Gastrocnemius medialis (tissue), 4 donors: Measurements from ENCODE around the gene ELMO1. TPM values are rescaled to one million over a fixed set of nuclear protein-coding genes. Genes with fewer than 3 reads are reported as not detected.

Source experiments
- ATAC-seq, 2 donors: fragments of 150-250 bp; one replicate each; pipeline ENCODE4 v1.9.1; 2016
- DNase-seq, 2 donors: peaks; one replicate each; pipeline ENCODE4 v3.0.0-alpha.2; 2019
- H3K27ac ChIP-seq, 4 donors: fragments of 200-600 bp; sonication (generic); 1 replicate in 1 of 4; 2 replicates in 3 of 4; pipeline ENCODE4 v1.5.1; 2016 to 2018; ENCODE audit warnings: mild to moderate bottlenecking in 2 of 4, moderate library complexity in 1 of 4
- H3K27me3 ChIP-seq, 3 donors: fragments of 200-600 bp; sonication (generic) in 2 of 3; 1 replicate in 1 of 3; 2 replicates in 2 of 3; pipeline versions ENCODE4 v1.5.1 to v1.6.0; 2016 to 2019; ENCODE audit warnings: mild to moderate bottlenecking in 1 of 3, moderate library complexity in 1 of 3
- H3K36me3 ChIP-seq, 2 donors: fragments of 200-600 bp; sonication (generic) in 1 of 2; one replicate each; pipeline ENCODE4 v1.5.1; 2017 to 2018
- H3K4me1 ChIP-seq, 2 donors: fragments of 200-600 bp; sonication (generic) in 1 of 2; one replicate each; pipeline ENCODE4 v1.5.1; 2016 to 2017; ENCODE audit warnings: mild to moderate bottlenecking in 2 of 2
- H3K4me3 ChIP-seq, 4 donors: fragments of 200-600 bp; sonication (generic) in 3 of 4; 1 replicate in 1 of 4; 2 replicates in 3 of 4; pipeline ENCODE4 v1.5.1; 2016 to 2019; ENCODE audit warnings: mild to moderate bottlenecking in 2 of 4
- H3K9me3 ChIP-seq, 3 donors: fragments of 200-600 bp; sonication (generic) in 2 of 3; 1 replicate in 1 of 3; 2 replicates in 2 of 3; pipeline ENCODE4 v1.5.1; 2016 to 2019
- POLR2A ChIP-seq, 2 donors: fragments of 450-650 bp; IDR thresholded peaks; one replicate each; pipeline ENCODE4 v1.6.1; 2017; ENCODE audit warnings: antibody characterized with exemption in 2 of 2, mild to moderate bottlenecking in 2 of 2, moderate library complexity in 2 of 2
- in situ Hi-C, 4 donors: fragments of 200-750 bp; cut with MboI; loops; one replicate each; pipeline versions ENCODE4 v1.15.0 to v1.8.0; 2017; ENCODE audit warnings: low sequenced_read_pairs in 4 of 4
- intact Hi-C: fragments of 100-400 bp; cut with DNase I; formaldehyde crosslinking; loops from one replicate; pipeline ENCODE4 v1.15.1; 2023; ENCODE audit warnings: low total_unique reads
- total RNA-seq, 4 donors: library from RNA; depleted of rRNA; stranded (reverse); fragments of >200 nt; gene quantifications; one replicate each; pipeline versions ENCODE4 v1.1.0 to v1.2.3, GENCODE V29; 2016
- TF ChIP-seq, protein P1 (sequence below), 5 experiments: fragments of 450-650 bp in 3 of 5; fragments of 200-600 bp in 2 of 5; sonication (generic) in 2 of 5; IDR thresholded peaks in 4 of 5; conservative IDR thresholded peaks in 1 of 5; 1 replicate in 4 of 5; 2 replicates in 1 of 5; pipeline ENCODE4 v1.5.1; 2016 to 2019; ENCODE audit warnings: antibody characterized with exemption in 5 of 5, mild to moderate bottlenecking in 3 of 5, moderate library complexity in 3 of 5

The ELMO1 gene
- total RNA-seq, 4 donors from 2014 or later: 8.4 to 18.9 (median 14.6) TPM

DNA sequence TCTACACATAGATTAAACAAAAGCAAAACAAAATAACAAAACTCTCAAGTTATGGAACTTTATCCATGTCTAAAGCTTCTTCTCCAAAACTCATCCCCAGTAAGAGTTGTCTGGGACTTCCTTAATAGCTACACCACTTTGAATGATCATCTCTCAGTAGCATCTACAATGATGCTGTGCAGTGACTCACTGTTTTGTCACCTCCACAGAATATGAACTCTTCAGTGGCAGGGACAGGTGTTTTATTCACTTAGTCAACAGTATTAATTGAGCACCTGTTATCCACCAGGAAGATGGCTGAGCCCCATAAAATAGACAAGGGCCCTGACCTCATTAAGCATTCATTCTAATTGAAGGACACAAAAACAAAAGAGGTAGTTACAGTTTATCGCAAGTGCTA, 350.7 kb downstream of the ELMO1 start:
- Histone ChIP-seq H3K36me3 (no peaks in the 10 kb centered on the region), H3K27me3 (no peaks in the 10 kb centered on the region), H3K4me3 (no peak overlapping the region), H3K4me1 (no peaks in the 10 kb centered on the region), H3K27ac (no peak overlapping the region), H3K9me3 (no peaks in the 10 kb centered on the region)
- no peak for TF ChIP-seq POLR2A (IDR thresholded peaks at IDR 0.05)
- TF ChIP-seq, protein P1, sequence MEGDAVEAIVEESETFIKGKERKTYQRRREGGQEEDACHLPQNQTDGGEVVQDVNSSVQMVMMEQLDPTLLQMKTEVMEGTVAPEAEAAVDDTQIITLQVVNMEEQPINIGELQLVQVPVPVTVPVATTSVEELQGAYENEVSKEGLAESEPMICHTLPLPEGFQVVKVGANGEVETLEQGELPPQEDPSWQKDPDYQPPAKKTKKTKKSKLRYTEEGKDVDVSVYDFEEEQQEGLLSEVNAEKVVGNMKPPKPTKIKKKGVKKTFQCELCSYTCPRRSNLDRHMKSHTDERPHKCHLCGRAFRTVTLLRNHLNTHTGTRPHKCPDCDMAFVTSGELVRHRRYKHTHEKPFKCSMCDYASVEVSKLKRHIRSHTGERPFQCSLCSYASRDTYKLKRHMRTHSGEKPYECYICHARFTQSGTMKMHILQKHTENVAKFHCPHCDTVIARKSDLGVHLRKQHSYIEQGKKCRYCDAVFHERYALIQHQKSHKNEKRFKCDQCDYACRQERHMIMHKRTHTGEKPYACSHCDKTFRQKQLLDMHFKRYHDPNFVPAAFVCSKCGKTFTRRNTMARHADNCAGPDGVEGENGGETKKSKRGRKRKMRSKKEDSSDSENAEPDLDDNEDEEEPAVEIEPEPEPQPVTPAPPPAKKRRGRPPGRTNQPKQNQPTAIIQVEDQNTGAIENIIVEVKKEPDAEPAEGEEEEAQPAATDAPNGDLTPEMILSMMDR (IDR thresholded peaks at IDR 0.05 in 4 of 5, conservative IDR thresholded peaks at IDR 0.05 in 1 of 5): no peak
- in situ Hi-C loops (no loop called here), intact Hi-C loops (no loop called here)
- ATAC-seq: no peak
- no peak for DNase-seq

GRCh38 chr7:37097276-37097675, 351.4 kb downstream of the ELMO1 start:
- intact Hi-C loops (no loop called here), in situ Hi-C loops (no loop called here)
- Histone ChIP-seq H3K36me3 (no peaks in the 10 kb centered on the region), H3K4me1 (no peaks in the 10 kb centered on the region), H3K4me3 (no peak overlapping the region), H3K27me3 (no peaks in the 10 kb centered on the region), H3K27ac (no peak overlapping the region), H3K9me3 (no peaks in the 10 kb centered on the region)
- no peak for DNase-seq
- TF ChIP-seq, protein P1 (IDR thresholded peaks at IDR 0.05 in 4 of 5, conservative IDR thresholded peaks at IDR 0.05 in 1 of 5): no peak
- no peak for TF ChIP-seq POLR2A (IDR thresholded peaks at IDR 0.05)
- ATAC-seq: no peak

DNA sequence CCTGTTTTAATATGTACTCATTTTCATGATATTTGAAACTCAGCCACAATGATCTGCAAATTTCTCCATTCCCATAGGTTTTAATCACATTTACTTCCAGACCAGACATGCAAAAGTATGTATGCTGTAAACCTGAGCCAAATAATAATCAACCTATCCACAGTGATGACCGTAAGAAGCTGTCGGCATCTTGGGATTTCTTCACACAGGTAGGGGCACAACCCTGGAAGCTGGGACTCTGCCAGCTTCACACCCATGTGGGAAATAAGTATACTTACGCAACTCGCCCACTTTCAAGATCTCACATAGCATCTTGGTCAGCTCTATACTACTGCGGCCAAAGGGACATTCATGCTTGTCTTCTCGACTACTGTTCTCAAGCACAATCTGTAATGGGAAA, 352.3 kb downstream of the ELMO1 start:
- ATAC-seq (no peak), DNase-seq (no peak)
- in situ Hi-C loops (no loop called here), intact Hi-C loops (no loop called here)
- TF ChIP-seq, protein P1 (IDR thresholded peaks at IDR 0.05 in 4 of 5, conservative IDR thresholded peaks at IDR 0.05 in 1 of 5): no peak
- no peak for TF ChIP-seq POLR2A (IDR thresholded peaks at IDR 0.05)
- Histone ChIP-seq H3K4me1 (no peaks in the 10 kb centered on the region), H3K36me3 (no peaks in the 10 kb centered on the region), H3K9me3 (no peaks in the 10 kb centered on the region), H3K27ac (no peak overlapping the region), H3K4me3 (no peak overlapping the region), H3K27me3 (no peaks in the 10 kb centered on the region)

- Histone ChIP-seq H3K9me3 (no peaks in the 10 kb centered on the region), H3K27ac (no peak overlapping the region), H3K4me1 (no peaks in the 10 kb centered on the region), H3K4me3 (no peak overlapping the region), H3K36me3 (no peaks in the 10 kb centered on the region), H3K27me3 (no peaks in the 10 kb centered on the region)
- intact Hi-C loops (no loop called here), in situ Hi-C loops (no loop called here)
- DNase-seq: no peak
- TF ChIP-seq POLR2A (IDR thresholded peaks at IDR 0.05): no peak
- TF ChIP-seq, protein P1 (IDR thresholded peaks at IDR 0.05 in 4 of 5, conservative IDR thresholded peaks at IDR 0.05 in 1 of 5): no peak
- ATAC-seq: no peak
Observed at GRCh38 chr7:37095122-37095521, 353.5 kb downstream of the ELMO1 start.

DNA sequence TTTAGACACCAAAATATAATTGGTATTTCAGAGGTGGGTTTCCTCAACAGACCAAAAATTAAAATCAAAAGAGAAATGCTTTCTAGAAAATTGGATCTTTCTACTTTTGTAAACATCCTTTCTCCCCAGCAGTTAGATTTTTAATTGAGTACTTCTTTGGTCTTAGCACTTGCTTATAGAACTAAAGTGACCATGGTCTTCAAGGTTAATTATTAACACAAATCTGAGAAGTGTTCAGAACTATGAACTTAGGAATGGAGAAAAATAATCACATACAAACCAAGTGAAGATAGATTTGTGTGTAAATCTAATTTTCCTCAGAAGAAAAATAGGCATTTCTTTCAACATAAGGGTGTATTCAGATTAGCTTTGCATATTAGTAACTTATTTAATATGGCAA, 355.4 kb downstream of the ELMO1 start:
- in situ Hi-C loops (no loop called here), intact Hi-C loops (no loop called here)
- TF ChIP-seq POLR2A (IDR thresholded peaks at IDR 0.05): no peak
- TF ChIP-seq, protein P1 (IDR thresholded peaks at IDR 0.05 in 4 of 5, conservative IDR thresholded peaks at IDR 0.05 in 1 of 5): no peak
- Histone ChIP-seq H3K4me3 (no peak overlapping the region), H3K4me1 (no peaks in the 10 kb centered on the region), H3K27ac (no peak overlapping the region), H3K27me3 (no peaks in the 10 kb centered on the region), H3K36me3 (no peaks in the 10 kb centered on the region), H3K9me3 (no peaks in the 10 kb centered on the region)
- ATAC-seq (no peak), DNase-seq (no peak)
